DND-41 (cell line): ENCODE data around the gene SMARCD2.

ENCODE experiments used
- ATAC-seq: fragments of 200-7000 bp; cut with Tn5 transposase; 3 replicates; pipeline ENCODE4 v1.9.1; 2021; ENCODE audit warnings: low read depth; ENCODE audit not compliant: insufficient read depth
- DNase-seq: peaks from one replicate; pipeline ENCODE4 v3.0.0-alpha.2; 2020
- H2AFZ ChIP-seq: 2 replicates; pipeline ENCODE4 v1.6.0; 2012; ENCODE audit warnings: low read depth, low read length
- H3K27ac ChIP-seq: 2 replicates; pipeline ENCODE4 v1.5.1; 2012; ENCODE audit warnings: low read length, inconsistent platforms
- H3K27me3 ChIP-seq: fragments of 200-600 bp; sonication (generic); 2 replicates; pipeline ENCODE4 v1.6.0; 2012; ENCODE audit warnings: low read length, mild to moderate bottlenecking, inconsistent platforms; ENCODE audit not compliant: insufficient read depth, poor library complexity
- H3K36me3 ChIP-seq: 2 replicates; pipeline ENCODE4 v1.5.1; 2012; ENCODE audit warnings: low read length, inconsistent platforms; ENCODE audit not compliant: insufficient read depth
- H3K4me1 ChIP-seq: 2 replicates; pipeline ENCODE4 v1.5.1; 2012; ENCODE audit warnings: mild to moderate bottlenecking, low read length; ENCODE audit not compliant: insufficient read depth
- H3K4me2 ChIP-seq: 2 replicates; pipeline ENCODE4 v1.6.0; 2012; ENCODE audit warnings: mild to moderate bottlenecking, moderate library complexity, low read length, inconsistent platforms; ENCODE audit not compliant: insufficient read depth
- H3K4me3 ChIP-seq, 2 experiments: fragments of 200-600 bp in 1 of 2; shearing (Covaris generic) in 1 of 2; 2 replicates each; pipeline ENCODE4 v1.5.1; 2012 to 2016; ENCODE audit warnings: inconsistent platforms in 2 of 2, low read length in 2 of 2, mild to moderate bottlenecking in 2 of 2, low read depth in 1 of 2, moderate library complexity in 1 of 2
- H3K79me2 ChIP-seq: 2 replicates; pipeline ENCODE4 v1.6.0; 2012; ENCODE audit warnings: low read length, inconsistent platforms; ENCODE audit not compliant: insufficient read depth
- H3K9ac ChIP-seq: 2 replicates; pipeline ENCODE4 v1.6.0; 2012; ENCODE audit warnings: low read depth, mild to moderate bottlenecking, inconsistent platforms, low read length, moderate library complexity
- H3K9me3 ChIP-seq: 2 replicates; pipeline ENCODE4 v1.5.1; 2012; ENCODE audit warnings: low read length, moderate library complexity, mild to moderate bottlenecking, inconsistent platforms; ENCODE audit not compliant: insufficient read depth, severe bottlenecking
- H4K20me1 ChIP-seq: 2 replicates; pipeline ENCODE4 v1.6.0; 2012; ENCODE audit warnings: low read length; ENCODE audit not compliant: insufficient read depth
- CTCF ChIP-seq: IDR thresholded peaks from 2 replicates; pipeline ENCODE4 v1.5.1; 2012; ENCODE audit warnings: borderline replicate concordance, low read length, moderate library complexity, mild to moderate bottlenecking; ENCODE audit not compliant: poor library complexity, severe bottlenecking; ENCODE audit errors: extremely low read depth
- EZH2 ChIP-seq: IDR thresholded peaks from 3 replicates; pipeline ENCODE4 v1.6.1; 2012; ENCODE audit warnings: borderline replicate concordance, low read depth, mild to moderate bottlenecking, moderate library complexity, low read length, inconsistent platforms; ENCODE audit not compliant: severe bottlenecking

SMARCD2 gene

GRCh38 chr17:63809970-63810369 lies 32.5 kb downstream of the SMARCD2 start:
- H3K27me3 ChIP-seq = no peaks in the 10 kb centered on the region
- H3K79me2 ChIP-seq = no peaks in the 10 kb centered on the region
- H4K20me1 ChIP-seq = no peaks in the 10 kb centered on the region; the same call in 1 of the 2 replicates
- no peak for TF ChIP-seq CTCF
- TF ChIP-seq EZH2 = no peak
- no peak overlapping the region for H3K4me2 ChIP-seq
- H3K9me3 ChIP-seq = no peaks in the 10 kb centered on the region
- H3K9ac ChIP-seq = no peak overlapping the region
- no peaks in the 10 kb centered on the region for H3K4me1 ChIP-seq
- H3K36me3 ChIP-seq = peaks cover 99% of the 10 kb centered on the region
- no peak overlapping the region for H3K27ac ChIP-seq
- DNase-seq (no peak), ATAC-seq (no peak)
- H3K4me3 ChIP-seq = no peak overlapping the region
- H2AFZ ChIP-seq = no peak overlapping the region

- Histone ChIP-seq H4K20me1 (no peaks in the 10 kb centered on the region; the same call in 1 of the 2 replicates), H3K4me2 (no peak overlapping the region), H3K9ac (no peak overlapping the region), H3K79me2 (peaks cover 4% of the 10 kb centered on the region; the same call in 1 of the 2 replicates), H3K27ac (no peak overlapping the region), H3K36me3 (peaks cover 97% of the 10 kb centered on the region), H2AFZ (no peak overlapping the region), H3K9me3 (no peaks in the 10 kb centered on the region), H3K4me3 (no peak overlapping the region), H3K27me3 (no peaks in the 10 kb centered on the region), H3K4me1 (no peaks in the 10 kb centered on the region)
- TF ChIP-seq CTCF (no peak), EZH2 (no peak)
- no peak for ATAC-seq
- DNase-seq = no peak
Measured at GRCh38 chr17:63805591-63805990, 36.9 kb downstream of the SMARCD2 start.

- H3K36me3 ChIP-seq = peaks cover 97% of the 10 kb centered on the region
- no peaks in the 10 kb centered on the region for H3K4me1 ChIP-seq
- no peak overlapping the region for H3K27ac ChIP-seq
- H3K79me2 ChIP-seq = peaks cover 4% of the 10 kb centered on the region; the same call in 1 of the 2 replicates
- H4K20me1 ChIP-seq = no peaks in the 10 kb centered on the region; the same call in 1 of the 2 replicates
- no peaks in the 10 kb centered on the region for H3K27me3 ChIP-seq
- no peak overlapping the region for H3K4me2 ChIP-seq
- H3K4me3 ChIP-seq = no peak overlapping the region
- ATAC-seq (no peak), DNase-seq (no peak)
- TF ChIP-seq EZH2 (no peak), CTCF (no peak)
- H2AFZ ChIP-seq = no peak overlapping the region
- H3K9me3 ChIP-seq = no peaks in the 10 kb centered on the region
- no peak overlapping the region for H3K9ac ChIP-seq
Measured at GRCh38 chr17:63804328-63804727, 38.2 kb downstream of the SMARCD2 start.

GRCh38 chr17:63800783-63801182 lies 41.7 kb downstream of the SMARCD2 start:
- TF ChIP-seq EZH2 (no peak), CTCF (no peak)
- Histone ChIP-seq H3K27ac (no peak overlapping the region), H3K36me3 (peaks cover 98% of the 10 kb centered on the region), H3K79me2 (peaks cover 8% of the 10 kb centered on the region), H4K20me1 (peaks cover 5% of the 10 kb centered on the region; the same call in 1 of the 2 replicates), H3K4me2 (no peak overlapping the region), H3K9me3 (no peaks in the 10 kb centered on the region), H3K27me3 (no peaks in the 10 kb centered on the region), H2AFZ (no peak overlapping the region), H3K4me3 (no peak overlapping the region), H3K9ac (no peak overlapping the region), H3K4me1 (no peaks in the 10 kb centered on the region)
- DNase-seq = no peak
- ATAC-seq = no peak
